ENCODE measurements around the gene PAEP.

The PAEP gene

GRCh38 chr9:135602789-135603481 is 41.4 kb downstream of the PAEP start:
- peak; percentile 54 for DNase-seq

- no peak for DNase-seq
Measured at GRCh38 chr9:135604437-135605237, 43.1 kb downstream of the PAEP start.

GRCh38 chr9:135605238-135605781 is 43.8 kb downstream of the PAEP start:
- DNase-seq: no peak

- DNase-seq: no peak
Measured at GRCh38 chr9:135606885-135607259, 45.3 kb downstream of the PAEP start.

GRCh38 chr9:135607401-135608293 is 46.1 kb downstream of the PAEP start:
- no peak for DNase-seq

GRCh38 chr9:135608294-135608998 is 46.9 kb downstream of the PAEP start:
- no peak for DNase-seq

GRCh38 chr9:135608999-135609317 is 47.4 kb downstream of the PAEP start:
- no peak for DNase-seq

- DNase-seq: no peak
Measured at GRCh38 chr9:135609366-135609955, 47.9 kb downstream of the PAEP start.

DNA sequence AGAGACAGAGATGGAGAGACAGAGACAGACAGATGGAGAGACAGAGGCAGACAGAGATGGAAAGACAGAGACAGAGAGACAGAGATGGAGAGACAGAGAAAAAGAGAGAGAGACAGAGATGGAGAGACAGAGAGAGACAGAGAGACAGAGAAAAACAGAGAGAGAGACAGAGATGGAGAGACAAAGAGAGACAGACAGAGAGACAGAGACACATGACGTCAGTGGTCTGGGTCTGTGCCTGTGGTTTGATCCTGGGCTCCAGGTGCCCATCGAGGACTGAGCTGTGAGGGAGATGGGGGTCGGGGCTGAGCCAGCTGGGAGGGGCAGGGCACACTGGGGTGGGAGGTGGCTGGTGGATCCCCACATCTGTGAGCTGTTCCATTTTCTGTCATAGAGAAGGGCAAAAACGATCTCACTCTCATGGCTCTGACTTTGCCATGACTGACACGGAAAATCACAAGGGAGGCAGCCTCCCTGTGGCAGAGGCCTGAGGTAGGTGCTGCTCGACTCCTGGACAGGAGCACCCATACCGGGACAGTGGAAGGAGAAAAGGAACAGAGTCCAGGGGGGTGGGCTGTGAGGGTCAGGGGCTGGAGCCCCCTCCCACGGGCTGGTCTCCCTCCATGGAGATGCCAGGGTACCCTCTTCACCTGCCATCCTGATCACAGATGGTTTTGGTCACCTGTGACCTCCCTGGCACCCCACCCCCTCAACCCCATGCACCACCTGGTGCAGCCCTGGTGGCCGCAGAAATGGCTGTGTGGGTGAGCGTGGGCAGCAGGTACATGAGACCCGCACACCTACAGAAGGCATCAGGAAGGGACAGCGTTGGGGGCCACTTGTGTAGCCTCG is 49.0 kb downstream of the PAEP start:
- DNase-seq: no peak

- DNase-seq: no peak
Measured at GRCh38 chr9:135611142-135611874, 49.8 kb downstream of the PAEP start.

DNA sequence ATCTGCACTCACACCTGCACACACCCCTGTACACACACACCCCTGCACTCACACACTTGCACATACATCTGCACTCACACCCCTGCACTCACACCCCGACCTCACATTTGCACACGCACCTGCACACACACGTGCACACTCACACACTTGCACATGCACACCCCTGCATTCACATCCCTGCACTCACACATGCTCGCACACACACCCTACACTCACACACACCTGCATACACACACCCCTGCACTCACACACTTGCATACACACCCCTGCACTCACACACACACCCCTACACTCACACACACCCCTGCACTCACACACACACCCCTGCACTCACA is 50.3 kb downstream of the PAEP start:
- no peak for DNase-seq

GRCh38 chr9:135612437-135612836 is 50.9 kb downstream of the PAEP start:
- no peak for DNase-seq

- no peak for DNase-seq
Measured at GRCh38 chr9:135612981-135613910, 51.7 kb downstream of the PAEP start.

DNA sequence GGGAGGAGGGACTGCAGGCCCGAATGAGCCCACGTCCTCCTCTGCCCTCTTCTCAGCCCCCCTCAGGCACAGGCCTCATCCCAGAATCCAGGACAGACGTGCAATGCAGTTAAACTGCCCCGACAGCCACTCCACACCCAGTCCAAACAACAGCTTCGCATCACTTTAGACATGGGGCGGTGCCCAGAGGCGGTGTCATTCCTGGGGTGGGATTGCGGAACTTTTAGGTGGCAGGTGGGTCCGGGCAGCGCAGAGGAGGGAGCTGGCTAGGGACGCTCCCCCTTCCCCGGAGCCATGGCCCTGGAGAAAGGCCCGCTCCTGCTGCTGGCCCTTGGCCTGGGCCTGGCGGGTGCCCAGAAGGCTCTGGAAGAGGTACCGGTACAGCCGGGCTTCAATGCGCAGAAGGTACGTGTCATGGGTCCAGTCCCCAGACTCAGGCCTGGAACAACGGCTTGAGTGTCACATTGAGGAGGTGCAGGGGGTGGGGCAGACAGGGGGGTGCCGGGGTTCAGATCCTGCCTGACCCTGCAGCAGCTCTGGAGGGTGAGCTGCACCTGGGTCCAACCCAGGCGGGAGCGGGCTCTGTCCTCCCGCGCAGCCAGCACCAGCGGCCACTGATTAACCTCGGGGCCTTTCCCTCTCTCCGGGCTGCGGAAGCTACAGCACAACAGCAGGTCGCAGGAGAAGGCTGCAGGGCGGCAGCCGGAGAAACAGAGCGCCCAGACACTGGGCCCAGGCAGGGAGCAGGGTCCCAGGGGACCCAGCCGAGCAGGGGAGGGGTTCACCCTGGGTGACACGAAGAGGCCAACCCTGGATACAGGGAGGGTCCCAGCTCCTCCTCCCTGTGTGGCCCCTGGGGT is 52.6 kb downstream of the PAEP start:
- DNase-seq: no peak

- DNase-seq: no peak
Measured at GRCh38 chr9:135614821-135615665, 53.5 kb downstream of the PAEP start.

DNA sequence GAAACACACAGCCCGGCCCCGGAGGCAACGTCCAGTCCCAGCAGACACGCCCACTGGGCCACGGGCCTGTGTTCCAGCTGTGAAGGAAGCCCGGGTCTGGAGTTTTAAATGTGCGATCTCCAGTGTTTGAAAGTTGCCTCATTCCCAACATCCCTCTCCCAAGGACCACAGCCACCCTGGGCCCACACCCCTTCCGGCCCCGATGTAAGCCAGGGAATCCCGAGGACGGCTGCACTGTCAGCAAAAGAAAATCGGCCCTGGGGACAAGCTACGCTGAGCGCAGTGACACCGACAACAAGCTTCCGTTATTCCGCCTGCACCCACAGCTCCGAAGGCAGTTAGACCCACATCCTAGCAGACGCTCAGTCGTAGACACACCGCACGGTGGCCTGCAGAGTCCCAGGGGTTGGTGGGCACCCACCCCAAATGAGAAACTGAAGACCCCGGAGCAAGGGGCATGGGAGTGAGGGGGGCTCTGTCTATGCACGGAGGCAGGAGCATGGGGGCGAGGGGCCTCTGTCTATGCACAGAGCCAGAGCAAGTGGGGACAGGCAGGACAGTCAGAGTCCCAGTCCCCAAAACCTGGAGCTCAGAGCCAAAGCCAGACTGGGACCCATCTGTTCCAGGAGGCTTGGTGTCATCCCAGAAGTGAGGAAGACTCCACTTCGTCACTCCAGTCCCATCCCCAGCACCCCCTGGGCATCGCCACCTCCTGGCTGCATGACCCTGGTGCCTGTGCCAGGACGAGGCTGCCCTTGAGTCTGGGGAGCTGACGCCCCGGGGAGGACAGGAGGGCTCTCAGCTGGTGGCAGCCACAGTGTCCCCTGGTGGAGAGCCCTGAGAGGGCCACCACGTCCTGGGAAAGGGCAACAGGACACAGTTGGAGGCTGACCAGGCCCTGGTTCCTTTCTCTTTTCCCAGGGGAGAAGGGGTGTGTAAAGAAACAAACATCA is 54.4 kb downstream of the PAEP start:
- DNase-seq: no peak
